MM.1S (cell line): ENCODE measurements around the gene MLLT10.

ENCODE experiments used
- EZH2 ChIP-seq: fragments of 300-600 bp; sonication (generic); optimal IDR thresholded peaks from 2 replicates; pipeline ENCODE3; 2017; ENCODE audit warnings: low read depth, mild to moderate bottlenecking, antibody characterized with exemption, low read length, mixed read lengths
- EZH2phosphoT487 ChIP-seq: fragments of 300-600 bp; sonication (generic); IDR thresholded peaks from 2 replicates; pipeline ENCODE4 v1.6.1; 2018; ENCODE audit warnings: antibody characterized with exemption, low read length
- TF ChIP-seq, protein P1 (sequence below): fragments of 300-600 bp; sonication (generic); IDR thresholded peaks from 2 replicates; pipeline ENCODE4 v1.5.1; 2016; ENCODE audit warnings: antibody characterized with exemption, low read length, mixed read lengths

DNA sequence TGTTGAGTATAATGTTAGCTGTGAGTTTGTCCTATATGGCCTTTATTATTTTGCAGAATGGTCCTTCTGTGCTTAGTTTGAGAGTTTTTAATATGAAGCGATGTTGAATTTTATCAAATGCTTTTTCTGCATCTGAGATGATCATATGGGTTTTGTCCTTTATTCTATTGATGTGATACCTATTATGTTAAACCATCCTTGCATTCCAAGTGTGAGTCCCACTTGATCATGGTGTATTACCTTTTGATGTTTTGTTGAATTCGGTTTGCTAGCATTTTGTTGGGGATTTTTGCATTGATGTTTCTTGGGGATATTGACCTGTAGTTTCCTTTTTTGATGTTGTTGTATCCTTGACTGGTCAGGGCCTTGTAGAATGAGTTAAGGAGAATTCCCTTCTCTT, 166.4 kb downstream of the MLLT10 start:
- TF ChIP-seq, protein P1, sequence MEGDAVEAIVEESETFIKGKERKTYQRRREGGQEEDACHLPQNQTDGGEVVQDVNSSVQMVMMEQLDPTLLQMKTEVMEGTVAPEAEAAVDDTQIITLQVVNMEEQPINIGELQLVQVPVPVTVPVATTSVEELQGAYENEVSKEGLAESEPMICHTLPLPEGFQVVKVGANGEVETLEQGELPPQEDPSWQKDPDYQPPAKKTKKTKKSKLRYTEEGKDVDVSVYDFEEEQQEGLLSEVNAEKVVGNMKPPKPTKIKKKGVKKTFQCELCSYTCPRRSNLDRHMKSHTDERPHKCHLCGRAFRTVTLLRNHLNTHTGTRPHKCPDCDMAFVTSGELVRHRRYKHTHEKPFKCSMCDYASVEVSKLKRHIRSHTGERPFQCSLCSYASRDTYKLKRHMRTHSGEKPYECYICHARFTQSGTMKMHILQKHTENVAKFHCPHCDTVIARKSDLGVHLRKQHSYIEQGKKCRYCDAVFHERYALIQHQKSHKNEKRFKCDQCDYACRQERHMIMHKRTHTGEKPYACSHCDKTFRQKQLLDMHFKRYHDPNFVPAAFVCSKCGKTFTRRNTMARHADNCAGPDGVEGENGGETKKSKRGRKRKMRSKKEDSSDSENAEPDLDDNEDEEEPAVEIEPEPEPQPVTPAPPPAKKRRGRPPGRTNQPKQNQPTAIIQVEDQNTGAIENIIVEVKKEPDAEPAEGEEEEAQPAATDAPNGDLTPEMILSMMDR = no peak
- TF ChIP-seq EZH2 (no peak), EZH2phosphoT487 (no peak)
